ENCODE results near the gene STRN4.
"Not testable (repeated sequence)": the region's sequence is repeated elsewhere in the genome, so short reads cannot be mapped to it uniquely, and the experiment has no call there.

GRCh38 chr19:46712768-46713338 is 33.4 kb downstream of the STRN4 start:
- TF ChIP-seq, protein P1, sequence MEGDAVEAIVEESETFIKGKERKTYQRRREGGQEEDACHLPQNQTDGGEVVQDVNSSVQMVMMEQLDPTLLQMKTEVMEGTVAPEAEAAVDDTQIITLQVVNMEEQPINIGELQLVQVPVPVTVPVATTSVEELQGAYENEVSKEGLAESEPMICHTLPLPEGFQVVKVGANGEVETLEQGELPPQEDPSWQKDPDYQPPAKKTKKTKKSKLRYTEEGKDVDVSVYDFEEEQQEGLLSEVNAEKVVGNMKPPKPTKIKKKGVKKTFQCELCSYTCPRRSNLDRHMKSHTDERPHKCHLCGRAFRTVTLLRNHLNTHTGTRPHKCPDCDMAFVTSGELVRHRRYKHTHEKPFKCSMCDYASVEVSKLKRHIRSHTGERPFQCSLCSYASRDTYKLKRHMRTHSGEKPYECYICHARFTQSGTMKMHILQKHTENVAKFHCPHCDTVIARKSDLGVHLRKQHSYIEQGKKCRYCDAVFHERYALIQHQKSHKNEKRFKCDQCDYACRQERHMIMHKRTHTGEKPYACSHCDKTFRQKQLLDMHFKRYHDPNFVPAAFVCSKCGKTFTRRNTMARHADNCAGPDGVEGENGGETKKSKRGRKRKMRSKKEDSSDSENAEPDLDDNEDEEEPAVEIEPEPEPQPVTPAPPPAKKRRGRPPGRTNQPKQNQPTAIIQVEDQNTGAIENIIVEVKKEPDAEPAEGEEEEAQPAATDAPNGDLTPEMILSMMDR (IDR thresholded peaks at IDR 0.05): not testable (repeated sequence)
- TF ChIP-seq POLR2A (IDR thresholded peaks at IDR 0.05): not testable (repeated sequence)

Measured in tibial nerve (tissue), 3 donors.